Loucy (cell line): ENCODE measurements around the gene GON4L.

Experiments
- H2AFZ ChIP-seq: fragments of 200-600 bp; sonication (generic); 2 replicates; pipeline ENCODE4 v1.6.0; 2016; ENCODE audit warnings: antibody characterized with exemption, mild to moderate bottlenecking, low read length, moderate library complexity
- H3F3A ChIP-seq: fragments of 200-600 bp; 2 replicates; pipeline ENCODE4 v1.6.0; 2016; ENCODE audit warnings: antibody characterized with exemption, low read depth, mild to moderate bottlenecking
- H3K27me3 ChIP-seq: fragments of 200-600 bp; sonication (generic); 2 replicates; pipeline ENCODE4 v1.6.1; 2014; ENCODE audit warnings: low read length, mild to moderate bottlenecking; ENCODE audit not compliant: insufficient read depth, poor library complexity, severe bottlenecking
- H3K36me3 ChIP-seq: fragments of 200-600 bp; sonication (generic); 2 replicates; pipeline ENCODE4 v1.6.1; 2016; ENCODE audit warnings: low read length; ENCODE audit not compliant: insufficient read depth
- H3K4me1 ChIP-seq: fragments of 200-600 bp; sonication (generic); 2 replicates; pipeline ENCODE4 v1.5.1; 2014; ENCODE audit warnings: low read length, mild to moderate bottlenecking; ENCODE audit not compliant: insufficient read depth, poor library complexity, severe bottlenecking
- H3K4me2 ChIP-seq: fragments of 200-600 bp; sonication (generic); 2 replicates; pipeline ENCODE4 v1.6.0; 2014; ENCODE audit warnings: antibody characterized with exemption, low read length, low read depth, mild to moderate bottlenecking; ENCODE audit not compliant: poor library complexity, severe bottlenecking
- H3K4me3 ChIP-seq: fragments of 200-600 bp; sonication (generic); 2 replicates; pipeline ENCODE4 v1.5.1; 2014; ENCODE audit warnings: low read length, mild to moderate bottlenecking, mixed read lengths; ENCODE audit not compliant: poor library complexity, severe bottlenecking
- H3K79me2 ChIP-seq: fragments of 200-600 bp; sonication (generic); 2 replicates; pipeline ENCODE4 v1.6.1; 2014; ENCODE audit warnings: low read length; ENCODE audit not compliant: insufficient read depth
- H3K9ac ChIP-seq: fragments of 200-600 bp; sonication (generic); 2 replicates; pipeline ENCODE4 v1.6.0; 2014; ENCODE audit warnings: mild to moderate bottlenecking, low read depth, low read length, moderate library complexity; ENCODE audit not compliant: poor library complexity, severe bottlenecking
- H3K9me2 ChIP-seq: fragments of 200-600 bp; sonication (generic); replicated peaks from 2 replicates; pipeline ENCODE4 v1.6.1; 2016; ENCODE audit warnings: low read depth, low read length, mixed read lengths
- H3K9me3 ChIP-seq: fragments of 200-600 bp; sonication (generic); 2 replicates; pipeline ENCODE4 v1.6.1; 2014; ENCODE audit warnings: mild to moderate bottlenecking, antibody characterized with exemption, low read length, low read depth; ENCODE audit not compliant: insufficient read depth
- H4K20me1 ChIP-seq: fragments of 200-600 bp; sonication (generic); 2 replicates; pipeline ENCODE4 v1.6.0; 2014; ENCODE audit warnings: antibody characterized with exemption, low read length, mild to moderate bottlenecking; ENCODE audit not compliant: insufficient read depth, poor library complexity, severe bottlenecking
- EZH2phosphoT487 ChIP-seq: fragments of 200-600 bp; IDR thresholded peaks from 2 replicates; pipeline ENCODE4 v1.6.1; 2018; ENCODE audit warnings: antibody characterized with exemption, mild to moderate bottlenecking, moderate library complexity, borderline replicate concordance
- TF ChIP-seq, protein P1 (sequence below): fragments of 200-600 bp; sonication (generic); conservative IDR thresholded peaks from 2 replicates; pipeline ENCODE4 v1.5.1; 2014; ENCODE audit warnings: mild to moderate bottlenecking, antibody characterized with exemption, low read length

Gene GON4L

DNA sequence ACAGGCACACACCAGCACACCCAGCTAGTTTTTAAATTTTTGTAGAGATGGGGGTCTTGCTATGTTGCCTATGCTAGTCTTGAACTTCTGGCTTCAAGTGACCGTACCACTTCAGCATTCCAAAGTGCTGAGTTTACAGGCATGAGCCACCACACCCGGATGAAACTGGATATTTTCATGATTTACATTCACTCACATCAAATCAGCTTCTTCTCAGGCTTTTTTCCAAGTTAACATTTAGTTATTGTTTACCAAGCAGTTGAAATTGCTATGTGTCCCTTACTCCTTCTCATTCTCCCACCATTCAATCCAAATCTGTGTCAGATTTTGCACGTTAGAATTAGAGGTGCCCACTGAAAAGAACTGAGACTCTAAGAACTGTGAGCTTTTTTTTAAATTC, 35.8 kb upstream of the GON4L start:
- no peak overlapping the region for H3K4me3 ChIP-seq
- no peaks in the 10 kb centered on the region for H3K36me3 ChIP-seq
- no peaks in the 10 kb centered on the region for H3K9me3 ChIP-seq
- no peaks in the 10 kb centered on the region for H3K79me2 ChIP-seq
- H3K4me1 ChIP-seq: peaks cover 6% of the 10 kb centered on the region
- no peaks in the 10 kb centered on the region for H3F3A ChIP-seq
- H3K9me2 ChIP-seq: no peaks in the 10 kb centered on the region
- TF ChIP-seq, protein P1, sequence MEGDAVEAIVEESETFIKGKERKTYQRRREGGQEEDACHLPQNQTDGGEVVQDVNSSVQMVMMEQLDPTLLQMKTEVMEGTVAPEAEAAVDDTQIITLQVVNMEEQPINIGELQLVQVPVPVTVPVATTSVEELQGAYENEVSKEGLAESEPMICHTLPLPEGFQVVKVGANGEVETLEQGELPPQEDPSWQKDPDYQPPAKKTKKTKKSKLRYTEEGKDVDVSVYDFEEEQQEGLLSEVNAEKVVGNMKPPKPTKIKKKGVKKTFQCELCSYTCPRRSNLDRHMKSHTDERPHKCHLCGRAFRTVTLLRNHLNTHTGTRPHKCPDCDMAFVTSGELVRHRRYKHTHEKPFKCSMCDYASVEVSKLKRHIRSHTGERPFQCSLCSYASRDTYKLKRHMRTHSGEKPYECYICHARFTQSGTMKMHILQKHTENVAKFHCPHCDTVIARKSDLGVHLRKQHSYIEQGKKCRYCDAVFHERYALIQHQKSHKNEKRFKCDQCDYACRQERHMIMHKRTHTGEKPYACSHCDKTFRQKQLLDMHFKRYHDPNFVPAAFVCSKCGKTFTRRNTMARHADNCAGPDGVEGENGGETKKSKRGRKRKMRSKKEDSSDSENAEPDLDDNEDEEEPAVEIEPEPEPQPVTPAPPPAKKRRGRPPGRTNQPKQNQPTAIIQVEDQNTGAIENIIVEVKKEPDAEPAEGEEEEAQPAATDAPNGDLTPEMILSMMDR: no peak
- no peak for TF ChIP-seq EZH2phosphoT487
- H3K4me2 ChIP-seq: peak overlapping the region; percentile 51
- H3K27me3 ChIP-seq: no peaks in the 10 kb centered on the region
- H4K20me1 ChIP-seq: no peaks in the 10 kb centered on the region
- peak overlapping the region; percentile 64; the same call in 1 of the 2 replicates for H2AFZ ChIP-seq
- H3K9ac ChIP-seq: peak overlapping the region; percentile 37

DNA sequence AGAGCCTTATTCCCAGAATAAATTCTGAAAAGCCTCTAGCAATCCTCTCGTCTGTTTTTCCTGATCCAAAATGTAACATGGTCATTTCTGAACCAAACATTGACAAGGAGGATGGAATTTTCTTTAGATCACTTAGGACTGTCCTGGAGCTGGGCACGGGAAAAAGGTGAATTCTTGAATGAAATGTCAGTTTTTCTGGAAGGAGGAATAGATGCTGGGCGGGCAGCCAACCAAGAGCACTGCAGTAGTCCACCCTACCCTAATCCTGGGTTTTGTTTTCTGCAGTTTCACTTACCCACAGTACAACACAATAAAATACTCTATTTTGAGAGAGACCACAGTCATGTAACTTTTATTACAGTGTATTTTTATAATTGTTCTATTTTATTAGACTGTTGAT, 33.2 kb upstream of the GON4L start:
- Histone ChIP-seq H3K79me2 (no peaks in the 10 kb centered on the region), H3K4me2 (no peak overlapping the region), H3K9me3 (no peaks in the 10 kb centered on the region), H3F3A (no peaks in the 10 kb centered on the region), H3K36me3 (no peaks in the 10 kb centered on the region), H3K9ac (no peak overlapping the region), H4K20me1 (no peaks in the 10 kb centered on the region), H3K27me3 (no peaks in the 10 kb centered on the region), H3K4me3 (no peak overlapping the region), H3K4me1 (peaks cover 6% of the 10 kb centered on the region), H3K9me2 (no peaks in the 10 kb centered on the region), H2AFZ (no peak overlapping the region)
- TF ChIP-seq, protein P1: no peak
- TF ChIP-seq EZH2phosphoT487: no peak

DNA sequence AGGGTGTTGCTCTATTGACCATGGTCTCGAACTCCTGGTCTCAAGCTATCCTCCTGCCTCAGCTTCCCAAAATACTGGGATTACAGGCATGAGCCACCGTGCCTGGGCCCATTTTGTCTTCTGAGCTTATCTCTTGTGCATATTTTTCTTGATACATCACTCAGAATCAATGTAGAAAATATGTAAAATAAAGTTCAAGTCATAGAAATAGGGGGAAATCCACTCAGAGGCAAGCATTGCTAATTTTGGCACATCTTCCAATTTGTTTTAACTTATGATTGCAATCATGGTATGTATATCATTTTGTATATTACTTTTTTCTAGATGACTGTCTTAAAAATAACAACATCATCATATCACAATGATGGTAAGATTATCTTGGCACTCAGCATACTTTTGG, 32.6 kb upstream of the GON4L start:
- Histone ChIP-seq H3K4me1 (peaks cover 6% of the 10 kb centered on the region), H3K36me3 (no peaks in the 10 kb centered on the region), H3K9ac (no peak overlapping the region), H2AFZ (no peak overlapping the region), H3K9me2 (no peaks in the 10 kb centered on the region), H3K27me3 (no peaks in the 10 kb centered on the region), H4K20me1 (no peaks in the 10 kb centered on the region), H3F3A (no peaks in the 10 kb centered on the region), H3K4me3 (no peak overlapping the region), H3K4me2 (no peak overlapping the region), H3K9me3 (no peaks in the 10 kb centered on the region), H3K79me2 (no peaks in the 10 kb centered on the region)
- TF ChIP-seq EZH2phosphoT487: no peak
- TF ChIP-seq, protein P1: no peak
